ENCODE results near the gene JAZF1. TPM values are rescaled to one million over a fixed set of nuclear protein-coding genes. Genes with fewer than 3 reads are reported as not detected.

The JAZF1 gene
- total and polyA plus RNA-seq, 2 donors (not counting 1 experiment from before 2014, with no cell fraction given) = 14.0 to 38.6 TPM

GRCh38 chr7:28195910-28196620 is 15.5 kb upstream of the JAZF1 start:
- H3K4me1 ChIP-seq (ENCODE audit: control insufficient read depth in 2 of 2, insufficient read depth in 2 of 2, low read length in 2 of 2) = peaks cover 39 to 41% of the 10 kb centered on the region in 2 donors
- Mint-ChIP-seq H3K4me1 (peaks cover 39% of the 10 kb centered on the region), H3K9me3 (ENCODE audit: insufficient read depth) (no peaks in the 10 kb centered on the region), H3K27me3 (no peaks in the 10 kb centered on the region), H3K27ac (peak overlapping the region; percentile 21), H3K4me3 (peak overlapping the region; percentile 8)
- ATAC-seq (ENCODE audit: low read depth) (no peak), DNase-seq (no peak)
- H3K9me3 ChIP-seq (ENCODE audit: control extremely low read depth in 1 of 3, control insufficient read depth in 2 of 3, insufficient read depth in 1 of 3, low read length in 2 of 3) = no peaks in the 10 kb centered on the region
- POLR2A ChIA-PET = no interaction called here
- no peak overlapping the region for H3K4me3 ChIP-seq (ENCODE audit: control extremely low read depth in 1 of 5, extremely low read depth in 1 of 5, insufficient read depth in 1 of 5, low read depth in 2 of 5, low read length in 4 of 5)
- CTCF ChIA-PET = interaction anchor here (1.0 kb wide), 1 partner anchor 14 kb away, joined by 5 read pairs; no protein-coding TSS in a partner anchor
- intact Hi-C loops (cut with micrococcal nuclease) = loop anchor here (2.0 kb wide), 1 partner anchor 13 kb away; no protein-coding TSS in a partner anchor
- H3K4me2 ChIP-seq (replicated peaks; ENCODE audit: low read depth, low read length, poor library complexity, severe bottlenecking) = peak overlapping the region; percentile 6
- WGBS (ENCODE audit: insufficient coverage) = no CpG with 5 or more reads among the region's 4 CpGs
- no peaks in the 10 kb centered on the region for H3K79me2 ChIP-seq (ENCODE audit: control insufficient read depth, insufficient read depth, low read length)
- TF ChIP-seq, protein P1, sequence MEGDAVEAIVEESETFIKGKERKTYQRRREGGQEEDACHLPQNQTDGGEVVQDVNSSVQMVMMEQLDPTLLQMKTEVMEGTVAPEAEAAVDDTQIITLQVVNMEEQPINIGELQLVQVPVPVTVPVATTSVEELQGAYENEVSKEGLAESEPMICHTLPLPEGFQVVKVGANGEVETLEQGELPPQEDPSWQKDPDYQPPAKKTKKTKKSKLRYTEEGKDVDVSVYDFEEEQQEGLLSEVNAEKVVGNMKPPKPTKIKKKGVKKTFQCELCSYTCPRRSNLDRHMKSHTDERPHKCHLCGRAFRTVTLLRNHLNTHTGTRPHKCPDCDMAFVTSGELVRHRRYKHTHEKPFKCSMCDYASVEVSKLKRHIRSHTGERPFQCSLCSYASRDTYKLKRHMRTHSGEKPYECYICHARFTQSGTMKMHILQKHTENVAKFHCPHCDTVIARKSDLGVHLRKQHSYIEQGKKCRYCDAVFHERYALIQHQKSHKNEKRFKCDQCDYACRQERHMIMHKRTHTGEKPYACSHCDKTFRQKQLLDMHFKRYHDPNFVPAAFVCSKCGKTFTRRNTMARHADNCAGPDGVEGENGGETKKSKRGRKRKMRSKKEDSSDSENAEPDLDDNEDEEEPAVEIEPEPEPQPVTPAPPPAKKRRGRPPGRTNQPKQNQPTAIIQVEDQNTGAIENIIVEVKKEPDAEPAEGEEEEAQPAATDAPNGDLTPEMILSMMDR (IDR thresholded peaks at IDR 0.05) = no peak
- TF ChIP-seq EZH2 (IDR thresholded peaks at IDR 0.05; ENCODE audit: borderline replicate concordance, insufficient read depth, low read depth, low read length, poor library complexity, severe bottlenecking) = no peak
- no peaks in the 10 kb centered on the region for H3K36me3 ChIP-seq (replicated peaks in 1 of 2; ENCODE audit: control extremely low read depth in 1 of 2, control insufficient read depth in 1 of 2, extremely low read depth in 1 of 2, insufficient read depth in 2 of 2, low read length in 1 of 2)
- peak overlapping the region in 1 of 2 donors; percentile 1 for H3K27ac ChIP-seq (ENCODE audit: low read length in 2 of 2)
- H3K27me3 ChIP-seq (replicated peaks in 1 of 4; ENCODE audit: control extremely low read depth in 1 of 4, control insufficient read depth in 3 of 4, insufficient read depth in 4 of 4, low read length in 3 of 4) = no peaks in the 10 kb centered on the region
- H3K9ac ChIP-seq (ENCODE audit: low read length) = no peak overlapping the region
- H4K20me1 ChIP-seq (ENCODE audit: control insufficient read depth, insufficient read depth, low read length, poor library complexity, severe bottlenecking) = no peaks in the 10 kb centered on the region
- H2AFZ ChIP-seq (ENCODE audit: insufficient read depth, low read depth, low read length, poor library complexity, severe bottlenecking) = peak overlapping the region; percentile 35

Data from B cell (primary cell).